Eye (tissue), 1 donor: ENCODE measurements around the gene ARMS2.

Experiments used
- DNase-seq: peaks from one replicate; pipeline ENCODE4 v3.0.0-alpha.2; 2015

The ARMS2 gene

GRCh38 chr10:122454071-122454470 is 382 bp upstream of the ARMS2 start:
- DNase-seq: no peak

GRCh38 chr10:122455376-122456079 is 1.1 kb downstream of the ARMS2 start:
- no peak for DNase-seq

- DNase-seq: no peak
Observed at GRCh38 chr10:122457934-122458333, 3.5 kb downstream of the ARMS2 start.

DNA sequence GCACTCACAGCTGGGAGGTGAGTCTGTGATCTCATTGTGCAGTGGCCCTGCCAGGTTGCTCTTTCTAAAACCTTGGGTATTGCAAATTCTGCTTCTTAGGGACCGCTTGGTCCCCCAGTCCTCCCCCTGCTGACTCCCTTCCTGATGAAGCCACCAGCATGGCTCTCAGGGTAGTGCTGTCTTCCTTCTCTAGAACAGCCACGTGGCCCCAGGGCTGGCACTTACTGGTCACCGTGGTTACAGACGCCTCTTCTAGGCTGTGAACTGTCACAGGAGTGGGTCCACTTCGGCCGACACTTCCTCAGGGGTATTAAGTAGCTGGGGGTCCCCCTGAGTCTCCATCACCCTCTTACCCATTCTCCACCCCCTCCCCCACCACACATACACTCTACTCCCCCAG is 4.2 kb downstream of the ARMS2 start:
- DNase-seq: no peak

DNA sequence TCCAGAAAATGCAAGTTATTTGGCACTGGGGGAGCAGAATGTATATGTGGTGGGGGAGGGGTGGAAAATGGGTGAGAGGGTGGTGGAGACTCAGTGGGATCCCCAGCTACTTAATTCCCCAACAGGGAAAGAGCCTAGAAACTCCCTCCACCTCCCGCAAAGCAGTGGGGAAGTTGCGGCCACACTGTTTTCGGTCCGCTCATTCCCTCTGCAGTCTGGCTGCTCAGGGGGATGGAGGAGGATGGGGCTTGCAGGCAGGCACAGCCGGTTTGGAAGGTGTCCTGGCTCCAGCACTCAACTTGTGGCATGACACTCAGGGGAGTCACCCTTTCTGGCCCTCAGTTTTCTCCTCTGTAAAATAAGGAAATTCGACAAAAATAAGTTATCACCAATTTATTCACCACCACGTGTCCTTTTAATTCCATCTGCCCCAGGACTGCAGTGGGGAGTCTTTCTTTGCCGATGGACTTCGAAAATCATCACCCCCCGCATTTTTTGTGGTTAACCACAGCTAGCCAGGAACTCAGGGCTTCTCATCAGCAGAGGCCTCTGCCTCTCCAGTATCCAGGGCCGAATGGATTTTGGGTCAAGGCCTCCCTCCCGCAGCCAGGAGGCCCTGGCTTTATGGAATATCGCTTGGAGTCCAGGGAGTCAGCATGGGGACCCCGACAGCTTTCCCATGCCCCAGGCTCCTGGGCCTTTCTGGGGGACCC is 5.3 kb downstream of the ARMS2 start:
- DNase-seq: no peak

GRCh38 chr10:122460891-122461293 is 6.4 kb downstream of the ARMS2 start:
- peak; percentile 50 for DNase-seq

- peak; percentile 74 for DNase-seq
Observed at GRCh38 chr10:122461367-122461728, 6.9 kb downstream of the ARMS2 start, which contains the start of gene HTRA1. HTRA1 (plus strand) TSS chr10:122461553; CDS start chr10:122461653, 100 bp downstream.

DNA sequence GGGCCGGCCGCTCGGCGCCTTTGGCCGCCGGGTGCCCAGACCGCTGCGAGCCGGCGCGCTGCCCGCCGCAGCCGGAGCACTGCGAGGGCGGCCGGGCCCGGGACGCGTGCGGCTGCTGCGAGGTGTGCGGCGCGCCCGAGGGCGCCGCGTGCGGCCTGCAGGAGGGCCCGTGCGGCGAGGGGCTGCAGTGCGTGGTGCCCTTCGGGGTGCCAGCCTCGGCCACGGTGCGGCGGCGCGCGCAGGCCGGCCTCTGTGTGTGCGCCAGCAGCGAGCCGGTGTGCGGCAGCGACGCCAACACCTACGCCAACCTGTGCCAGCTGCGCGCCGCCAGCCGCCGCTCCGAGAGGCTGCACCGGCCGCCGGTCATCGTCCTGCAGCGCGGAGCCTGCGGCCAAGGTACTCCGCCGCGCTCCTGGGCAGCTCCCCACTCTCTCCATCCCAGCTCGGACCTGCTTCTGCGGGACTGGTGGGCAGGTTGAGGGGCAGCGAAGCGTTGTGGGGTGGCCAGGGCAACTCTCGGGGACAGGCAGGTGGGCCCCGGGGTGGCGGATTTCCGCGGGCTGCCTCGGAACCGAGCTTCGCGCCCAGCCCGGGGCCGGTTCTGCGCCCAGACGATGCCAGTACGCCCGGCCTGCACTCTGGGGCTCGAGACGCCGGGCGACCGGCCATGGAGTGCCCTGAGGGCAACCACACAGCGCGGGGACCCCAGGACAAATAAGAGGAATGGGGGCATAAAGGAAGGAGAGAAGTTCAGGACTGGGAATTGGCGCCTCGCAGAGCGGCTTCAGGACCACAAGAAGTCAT is 7.5 kb downstream of the ARMS2 start:
- peak; percentile 61 for DNase-seq

DNA sequence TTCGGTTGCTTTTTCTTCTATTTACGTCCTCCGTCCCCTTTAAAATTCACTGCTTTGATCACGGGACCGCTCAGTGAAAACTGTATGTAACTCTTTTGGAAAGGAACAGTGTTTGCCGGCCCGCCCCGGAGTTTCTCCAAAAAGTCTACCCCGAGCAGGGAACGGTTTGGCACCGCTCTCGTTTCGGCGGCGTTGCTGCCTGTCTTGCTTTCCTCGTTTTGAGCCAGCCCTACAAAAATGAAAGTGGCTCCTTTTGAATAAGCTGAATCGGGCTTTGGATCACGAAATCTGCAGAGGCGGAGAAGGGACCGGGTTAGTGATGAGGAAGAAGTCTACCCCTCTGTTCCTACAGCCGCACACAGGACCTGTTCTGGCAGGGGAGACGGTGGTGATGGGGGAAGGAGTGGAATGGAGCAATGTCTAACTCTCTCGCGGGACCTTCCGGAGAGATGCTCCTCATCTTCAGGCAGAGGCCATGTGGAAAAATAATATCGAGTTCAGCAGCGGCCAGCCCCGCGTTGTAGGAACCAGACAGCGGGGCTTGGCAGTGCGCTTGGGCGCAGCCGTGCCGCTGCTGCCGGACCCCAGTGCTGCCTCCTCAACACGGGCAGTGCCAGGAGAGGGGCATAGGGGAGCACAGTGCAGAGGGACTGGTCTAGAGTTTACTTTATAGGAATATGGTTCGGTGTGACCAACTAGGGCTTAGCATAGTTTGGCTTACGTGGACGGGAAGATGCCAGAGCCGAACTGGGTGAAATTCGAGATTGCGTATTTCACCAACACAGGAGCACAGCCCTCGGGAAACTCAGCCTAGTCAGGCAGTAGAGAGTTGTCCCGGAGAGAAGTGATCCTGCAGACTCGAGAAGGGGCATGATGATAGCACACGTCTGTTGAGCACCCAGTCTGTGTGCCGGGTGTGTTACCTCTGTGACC is 8.3 kb downstream of the ARMS2 start:
- peak; percentile 73 for DNase-seq

DNA sequence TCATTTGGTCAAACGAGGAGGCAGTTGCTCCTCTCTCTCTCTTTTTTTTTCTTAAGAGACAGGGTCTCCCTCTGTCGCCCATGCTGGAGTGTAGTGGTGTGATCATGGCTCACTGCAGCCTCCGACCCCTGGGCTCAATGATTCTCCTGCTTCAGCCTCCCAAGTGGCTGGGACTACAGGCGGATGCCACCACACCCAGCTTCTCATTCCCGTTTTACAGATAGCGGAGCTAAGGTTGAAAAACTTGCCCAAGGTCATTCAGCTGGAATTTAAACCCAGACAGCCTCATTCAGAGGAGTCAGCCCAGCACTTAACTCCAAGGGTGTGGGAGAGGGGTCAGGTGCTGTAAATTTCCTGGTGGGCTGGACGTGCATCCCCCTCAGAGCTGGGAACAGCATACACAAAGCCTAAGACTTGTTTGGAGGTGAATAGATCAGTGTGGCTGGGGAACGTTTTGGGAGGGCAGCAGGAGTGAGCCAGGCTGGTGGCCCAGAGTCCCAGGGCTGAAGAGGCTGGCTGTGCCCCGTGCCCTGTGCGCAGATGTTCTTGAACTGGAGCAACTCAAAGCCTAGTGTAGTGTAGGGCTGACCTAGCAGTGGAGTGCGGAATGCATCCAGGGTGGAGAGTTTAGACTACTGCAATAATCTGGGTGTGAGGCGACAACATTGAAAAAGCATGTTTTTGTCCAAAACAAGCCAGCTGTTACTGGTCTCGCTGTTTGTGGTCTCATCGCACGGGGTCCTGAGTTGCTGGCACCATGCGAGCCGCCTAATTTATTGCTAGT is 9.2 kb downstream of the ARMS2 start:
- DNase-seq: no peak

DNA sequence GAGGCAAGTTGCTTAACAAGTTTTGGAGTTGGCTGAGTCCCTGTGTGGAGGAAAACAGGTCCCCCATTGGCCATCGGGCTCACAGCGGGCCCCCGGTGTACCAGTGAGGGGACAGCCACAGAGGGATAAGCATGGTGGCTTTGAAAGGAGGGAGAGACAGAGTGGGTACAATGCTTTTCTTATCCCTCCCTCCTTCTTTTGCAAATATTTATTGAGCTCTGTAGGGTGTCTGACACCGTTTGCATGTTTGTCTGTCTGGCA is 9.7 kb downstream of the ARMS2 start:
- no peak for DNase-seq

- peak; percentile 13 for DNase-seq
Observed at GRCh38 chr10:122464586-122464985, 10.1 kb downstream of the ARMS2 start.

GRCh38 chr10:122465401-122466040 is 11.1 kb downstream of the ARMS2 start:
- no peak for DNase-seq

DNA sequence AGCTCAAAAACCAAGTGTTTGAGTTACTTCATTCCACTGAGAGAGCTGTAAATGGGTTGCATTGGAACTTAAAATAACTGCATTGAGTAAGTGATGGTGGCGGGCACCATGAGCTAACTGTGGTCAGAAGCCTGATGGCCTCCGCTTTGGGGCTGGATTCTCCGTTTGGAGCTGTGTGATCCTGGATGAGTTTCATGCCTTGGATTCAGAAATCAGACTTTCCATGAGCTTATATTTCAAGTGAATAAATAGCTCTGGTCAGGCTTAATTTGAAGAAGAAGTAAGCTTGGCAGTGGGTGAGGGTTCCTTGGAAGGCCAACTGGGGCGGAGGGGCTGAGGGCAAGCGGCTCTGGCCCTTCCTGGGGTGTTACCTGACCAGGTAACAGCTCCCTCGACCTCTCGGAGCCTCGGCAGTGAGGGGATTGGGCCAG is 12.5 kb downstream of the ARMS2 start:
- DNase-seq: no peak

DNA sequence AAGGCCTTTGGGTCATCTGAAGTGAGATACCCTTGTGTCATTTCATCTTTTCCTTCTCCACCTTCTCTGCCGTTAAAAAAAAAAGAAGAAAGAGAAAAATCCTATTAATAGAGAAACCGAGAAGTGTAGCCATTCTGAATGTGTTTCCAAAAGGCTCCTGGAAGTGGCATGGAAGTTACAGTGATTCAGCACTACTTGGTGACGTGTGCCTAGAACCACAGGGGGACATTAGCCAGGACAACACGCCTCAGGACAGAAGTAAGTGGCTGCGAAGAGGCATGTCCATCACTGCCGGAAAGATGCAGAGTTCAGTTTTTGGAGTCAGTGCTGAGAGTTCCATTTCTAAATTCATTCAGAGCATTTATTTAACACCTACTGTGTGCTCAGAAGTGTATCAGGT is 13.2 kb downstream of the ARMS2 start:
- no peak for DNase-seq

GRCh38 chr10:122468307-122468925 is 14.0 kb downstream of the ARMS2 start:
- DNase-seq: peak; percentile 10

GRCh38 chr10:122468926-122469781 is 14.7 kb downstream of the ARMS2 start:
- DNase-seq: peak; percentile 37

GRCh38 chr10:122469848-122470247 is 15.4 kb downstream of the ARMS2 start:
- DNase-seq: no peak

DNA sequence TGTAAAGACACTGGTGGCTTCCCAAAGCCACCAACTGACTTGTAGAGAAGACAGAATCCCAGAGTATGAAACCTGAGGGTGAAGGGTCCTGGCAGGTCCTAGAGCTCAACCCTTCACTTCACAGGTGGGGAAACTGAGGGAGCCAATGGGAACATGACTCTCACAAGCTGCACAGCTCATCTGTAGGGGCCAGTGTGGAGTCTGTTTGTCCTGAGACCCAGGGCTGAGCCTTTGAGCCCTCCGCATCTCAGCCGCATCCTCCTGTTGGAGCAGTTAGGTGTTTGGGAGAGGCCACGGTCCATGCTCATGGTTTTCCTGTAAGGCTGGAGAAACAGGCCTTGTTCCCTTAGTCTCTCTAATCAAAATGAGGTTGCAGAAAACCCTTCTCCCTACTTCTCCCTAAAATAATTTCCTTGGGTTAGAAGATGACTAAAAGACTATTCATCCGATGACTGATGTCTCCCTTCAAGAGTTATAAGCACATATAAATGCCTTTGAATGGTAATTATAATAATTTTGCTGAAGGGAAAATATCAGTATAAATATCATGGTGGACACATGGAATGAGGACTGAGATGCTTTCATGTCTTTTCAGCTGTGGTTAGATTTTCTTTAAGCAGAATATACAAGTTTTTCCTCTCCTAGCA is 17.2 kb downstream of the ARMS2 start:
- no peak for DNase-seq
